Right atrium auricular region (tissue), 2 donors: ENCODE results near the gene RAB3IL1. TPM values are rescaled to one million over a fixed set of nuclear protein-coding genes. Genes with fewer than 3 reads are reported as not detected.

Source experiments
- DNase-seq: peaks from one replicate; pipeline ENCODE4 v3.0.0-alpha.2; 2019; ENCODE audit warnings: low spot score
- H3K27ac ChIP-seq, 2 donors: fragments of 200-600 bp; sonication (generic); 1 replicate in 1 of 2; 2 replicates in 1 of 2; pipeline ENCODE4 v1.5.1; 2016 to 2019
- H3K27me3 ChIP-seq, 2 donors: fragments of 200-600 bp; sonication (generic); one replicate each; pipeline versions ENCODE4 v1.5.1 to v1.6.0; 2017 to 2019
- H3K36me3 ChIP-seq: fragments of 200-600 bp; sonication (generic); one replicate; pipeline ENCODE4 v1.5.1; 2016
- H3K4me1 ChIP-seq, 2 donors: fragments of 200-600 bp; sonication (generic); one replicate each; pipeline versions ENCODE4 v1.5.1 to v1.6.0; 2017 to 2019
- H3K4me3 ChIP-seq, 2 donors: fragments of 200-600 bp; sonication (generic); 1 replicate in 1 of 2; 2 replicates in 1 of 2; pipeline ENCODE4 v1.5.1; 2017 to 2019; ENCODE audit warnings: mild to moderate bottlenecking in 1 of 2, moderate library complexity in 1 of 2
- H3K9me3 ChIP-seq, 2 donors: fragments of 200-600 bp; sonication (generic); one replicate each; pipeline ENCODE4 v1.5.1; 2019
- CTCF ChIP-seq, 2 donors: fragments of 200-600 bp; sonication (generic); IDR thresholded peaks; one replicate each; pipeline ENCODE4 v1.5.1; 2019; ENCODE audit warnings: antibody characterized with exemption in 2 of 2
- total RNA-seq, 2 donors: library from RNA; depleted of rRNA; stranded (reverse); fragments of >200 nt; gene quantifications; one replicate each; pipeline ENCODE4 v1.1.0, GENCODE V29; 2016

The RAB3IL1 gene
- total RNA-seq, 2 donors from 2014 or later = 4.3 to 16.8 TPM

DNA sequence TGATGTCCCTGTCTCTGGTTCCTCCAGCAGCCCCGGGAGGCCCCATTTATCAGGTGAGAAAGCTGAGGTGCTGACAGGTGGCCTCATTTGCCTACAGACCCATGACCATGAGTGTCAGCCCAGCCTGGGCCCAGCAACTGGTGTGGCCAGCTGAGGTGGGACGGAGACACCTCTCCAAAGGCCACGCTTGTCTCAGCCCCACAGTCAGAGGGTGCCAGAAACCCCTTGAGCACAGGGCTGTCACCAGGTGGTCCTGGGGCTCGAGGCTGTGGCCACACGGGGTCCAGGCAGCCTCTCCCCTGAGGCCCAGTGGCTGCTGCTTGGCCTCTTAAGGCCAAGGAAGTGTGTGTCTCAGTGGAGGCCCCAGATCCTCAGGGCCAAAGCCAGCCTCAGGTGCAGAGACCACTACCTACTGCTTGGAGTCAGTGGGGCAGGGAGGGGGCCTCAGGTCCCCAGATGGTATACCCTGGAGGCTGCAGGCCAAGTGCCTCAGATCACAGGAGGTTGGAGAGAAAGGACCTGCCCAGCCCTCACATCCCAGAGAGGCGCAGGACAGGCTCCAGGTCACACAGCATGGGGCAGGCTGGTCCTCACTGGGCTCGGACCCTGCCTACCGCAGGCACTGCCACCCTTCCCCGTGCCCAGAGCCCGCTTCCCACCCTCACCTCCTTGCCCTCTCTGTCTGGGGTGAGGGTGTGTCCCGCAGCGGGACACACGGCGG, 11.4 kb downstream of the RAB3IL1 start:
- peaks cover 0 to 29% of the 10 kb centered on the region in 2 donors for H3K4me1 ChIP-seq
- H3K27ac ChIP-seq = no peak overlapping the region
- H3K9me3 ChIP-seq = no peaks in the 10 kb centered on the region
- H3K36me3 ChIP-seq = peaks cover 34% of the 10 kb centered on the region
- no peaks in the 10 kb centered on the region for H3K27me3 ChIP-seq
- no peak for TF ChIP-seq CTCF (IDR thresholded peaks at IDR 0.05)
- no peak overlapping the region for H3K4me3 ChIP-seq
- no peak for DNase-seq

GRCh38 chr11:61905067-61905696, 12.2 kb downstream of the RAB3IL1 start:
- H3K27ac ChIP-seq = no peak overlapping the region
- TF ChIP-seq CTCF (IDR thresholded peaks at IDR 0.05) = no peak
- peaks cover 0 to 21% of the 10 kb centered on the region in 2 donors for H3K4me1 ChIP-seq
- no peak for DNase-seq
- H3K36me3 ChIP-seq = peaks cover 34% of the 10 kb centered on the region
- H3K27me3 ChIP-seq = no peaks in the 10 kb centered on the region
- no peak overlapping the region for H3K4me3 ChIP-seq
- no peaks in the 10 kb centered on the region for H3K9me3 ChIP-seq

GRCh38 chr11:61904539-61905048, 12.8 kb downstream of the RAB3IL1 start:
- Histone ChIP-seq H3K27ac (peak overlapping the region in 1 of 2 donors; percentile 42), H3K9me3 (no peaks in the 10 kb centered on the region)

GRCh38 chr11:61903845-61904244, 13.5 kb downstream of the RAB3IL1 start:
- TF ChIP-seq CTCF (IDR thresholded peaks at IDR 0.05) = no peak
- no peak for DNase-seq
- H3K27ac ChIP-seq = peak overlapping the region in 1 of 2 donors; percentile 42
- peaks cover 0 to 17% of the 10 kb centered on the region in 2 donors for H3K4me1 ChIP-seq
- H3K4me3 ChIP-seq = peak overlapping the region in 1 of 2 donors; percentile 38
- H3K27me3 ChIP-seq = no peaks in the 10 kb centered on the region
- peaks cover 35% of the 10 kb centered on the region for H3K36me3 ChIP-seq
- H3K9me3 ChIP-seq = no peaks in the 10 kb centered on the region

More at GRCh38 chr11:61904539-61905048, 12.8 kb downstream of the RAB3IL1 start:
- no peak for TF ChIP-seq CTCF (IDR thresholded peaks at IDR 0.05)
- Histone ChIP-seq H3K4me1 (peaks cover 0 to 18% of the 10 kb centered on the region in 2 donors), H3K27me3 (no peaks in the 10 kb centered on the region), H3K36me3 (peaks cover 34% of the 10 kb centered on the region), H3K4me3 (peak overlapping the region in 1 of 2 donors; percentile 38)
- no peak for DNase-seq

- DNase-seq = no peak
- no peak overlapping the region for H3K4me3 ChIP-seq
- H3K27me3 ChIP-seq = no peaks in the 10 kb centered on the region
- H3K9me3 ChIP-seq = no peaks in the 10 kb centered on the region
- no peak overlapping the region for H3K27ac ChIP-seq
- TF ChIP-seq CTCF (IDR thresholded peaks at IDR 0.05) = no peak
- peaks cover 31% of the 10 kb centered on the region for H3K36me3 ChIP-seq
- H3K4me1 ChIP-seq = peaks cover 0 to 12% of the 10 kb centered on the region in 2 donors
Measured at GRCh38 chr11:61902313-61902712, 15.1 kb downstream of the RAB3IL1 start.
